ENCODE measurements around the gene BMI1. TPM values are rescaled to one million over a fixed set of nuclear protein-coding genes. Genes with fewer than 3 reads are reported as not detected.

Gene BMI1
- total RNA-seq, 2 donors from 2014 or later, result 55.9 to 79.4 TPM

DNA sequence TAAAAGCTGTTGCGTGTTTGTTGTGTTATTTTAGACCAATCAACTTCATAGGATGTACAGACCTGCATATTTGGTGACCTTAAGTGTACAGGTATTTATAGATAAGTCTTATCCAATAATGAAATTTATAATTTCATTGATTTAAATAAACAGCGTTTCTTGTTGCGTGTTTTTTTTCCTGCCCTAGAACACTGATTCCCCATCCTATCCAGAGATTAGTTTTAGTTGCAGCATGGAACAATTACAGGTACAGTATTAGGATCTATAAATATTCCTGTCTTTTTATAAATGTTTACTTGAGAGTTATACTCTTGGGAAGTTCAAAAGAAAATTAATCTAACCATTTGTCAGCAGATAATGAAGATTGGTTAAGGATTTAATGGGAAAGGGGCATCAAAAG is 2.1 kb upstream of the BMI1 start:
- no peaks in the 10 kb centered on the region for H3K27me3 ChIP-seq (replicated peaks; ENCODE audit: insufficient read depth)
- peaks cover 23 to 49% of the 10 kb centered on the region in 2 donors for H3K4me1 ChIP-seq (ENCODE audit: control insufficient read depth in 1 of 2, low read depth in 2 of 2)
- H3K9me3 ChIP-seq, result no peaks in the 10 kb centered on the region
- TF ChIP-seq, protein P1, sequence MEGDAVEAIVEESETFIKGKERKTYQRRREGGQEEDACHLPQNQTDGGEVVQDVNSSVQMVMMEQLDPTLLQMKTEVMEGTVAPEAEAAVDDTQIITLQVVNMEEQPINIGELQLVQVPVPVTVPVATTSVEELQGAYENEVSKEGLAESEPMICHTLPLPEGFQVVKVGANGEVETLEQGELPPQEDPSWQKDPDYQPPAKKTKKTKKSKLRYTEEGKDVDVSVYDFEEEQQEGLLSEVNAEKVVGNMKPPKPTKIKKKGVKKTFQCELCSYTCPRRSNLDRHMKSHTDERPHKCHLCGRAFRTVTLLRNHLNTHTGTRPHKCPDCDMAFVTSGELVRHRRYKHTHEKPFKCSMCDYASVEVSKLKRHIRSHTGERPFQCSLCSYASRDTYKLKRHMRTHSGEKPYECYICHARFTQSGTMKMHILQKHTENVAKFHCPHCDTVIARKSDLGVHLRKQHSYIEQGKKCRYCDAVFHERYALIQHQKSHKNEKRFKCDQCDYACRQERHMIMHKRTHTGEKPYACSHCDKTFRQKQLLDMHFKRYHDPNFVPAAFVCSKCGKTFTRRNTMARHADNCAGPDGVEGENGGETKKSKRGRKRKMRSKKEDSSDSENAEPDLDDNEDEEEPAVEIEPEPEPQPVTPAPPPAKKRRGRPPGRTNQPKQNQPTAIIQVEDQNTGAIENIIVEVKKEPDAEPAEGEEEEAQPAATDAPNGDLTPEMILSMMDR (IDR thresholded peaks at IDR 0.05), result no peak
- no peak overlapping the region for H3K27ac ChIP-seq
- no peaks in the 10 kb centered on the region for H3K36me3 ChIP-seq
- DNase-seq (ENCODE audit: low spot score) (no peak), ATAC-seq (ENCODE audit: insufficient number of reproducible peaks, low FRiP score, low read depth) (no peak)
- H3K4me3 ChIP-seq, result no peak overlapping the region

DNA sequence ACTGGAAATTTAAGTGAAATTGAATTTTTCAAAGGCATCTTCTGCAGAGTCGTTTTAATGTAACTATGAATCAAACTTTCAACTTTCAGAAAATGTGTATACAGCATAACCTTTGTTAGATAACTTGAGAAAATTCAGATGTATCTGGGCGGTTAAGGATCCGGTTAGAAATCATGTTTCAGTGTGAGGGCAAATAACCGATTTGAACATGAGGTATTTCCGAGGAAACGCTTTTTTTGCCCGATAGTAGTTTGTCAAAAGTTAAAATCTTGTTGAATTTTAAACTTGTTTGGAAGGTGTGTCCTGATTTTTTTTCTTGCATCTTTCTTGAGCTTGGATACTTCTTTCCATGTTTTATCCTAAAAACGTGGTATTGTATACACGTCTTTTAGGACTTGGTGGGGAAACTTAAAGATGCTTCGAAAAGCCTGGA is 1.3 kb upstream of the BMI1 start:
- peak overlapping the region; percentile 65 for H3K4me3 ChIP-seq

DNA sequence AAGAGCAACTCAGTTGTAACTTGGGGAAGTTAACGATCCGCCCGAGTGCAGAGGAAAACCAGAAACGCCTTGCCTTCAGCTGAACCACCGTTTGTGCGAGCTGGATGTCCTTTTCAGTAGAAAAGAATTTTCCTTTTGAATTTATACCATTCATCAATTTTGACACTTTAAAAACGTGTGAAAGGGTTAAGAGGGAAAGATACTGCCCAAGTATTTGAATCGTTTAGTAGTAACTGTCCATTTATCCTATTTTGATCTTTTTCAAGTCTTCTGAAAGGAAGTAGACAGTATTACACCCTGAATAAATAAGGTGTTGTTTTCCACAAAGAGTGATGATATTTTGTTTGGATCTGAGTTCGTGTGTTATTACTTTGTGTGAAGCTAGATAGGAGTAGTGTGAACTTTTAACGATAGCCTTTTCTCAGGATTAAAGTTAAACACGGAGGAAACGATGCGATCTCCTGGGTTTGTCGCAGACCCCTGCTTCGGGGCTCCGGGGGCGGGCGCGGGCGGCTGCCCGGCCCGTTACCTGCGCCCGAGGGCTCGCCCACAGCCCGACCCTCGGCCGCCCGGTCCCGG is 830 bp upstream of the BMI1 start:
- ATAC-seq (ENCODE audit: insufficient number of reproducible peaks, low FRiP score, low read depth) (no peak), DNase-seq (ENCODE audit: low spot score) (no peak)
- Histone ChIP-seq H3K4me1 (ENCODE audit: control insufficient read depth in 1 of 2, low read depth in 2 of 2) (peaks cover 27 to 58% of the 10 kb centered on the region in 2 donors), H3K27me3 (replicated peaks; ENCODE audit: insufficient read depth) (no peaks in the 10 kb centered on the region), H3K9me3 (no peaks in the 10 kb centered on the region), H3K36me3 (no peaks in the 10 kb centered on the region), H3K4me3 (peak overlapping the region; percentile 65), H3K27ac (peak overlapping the region; percentile 60 to 78)
- TF ChIP-seq, protein P1 (IDR thresholded peaks at IDR 0.05), result no peak

More for the DNA sequence above, 1.3 kb upstream of the BMI1 start:
- Histone ChIP-seq H3K9me3 (no peaks in the 10 kb centered on the region), H3K4me1 (ENCODE audit: control insufficient read depth in 1 of 2, low read depth in 2 of 2) (peaks cover 23 to 57% of the 10 kb centered on the region in 2 donors), H3K36me3 (no peaks in the 10 kb centered on the region), H3K27me3 (replicated peaks; ENCODE audit: insufficient read depth) (no peaks in the 10 kb centered on the region), H3K27ac (peak overlapping the region in 1 of 2 donors; percentile 60)
- ATAC-seq (ENCODE audit: insufficient number of reproducible peaks, low FRiP score, low read depth), result no peak
- DNase-seq (ENCODE audit: low spot score), result no peak
- TF ChIP-seq, protein P1 (IDR thresholded peaks at IDR 0.05), result no peak

DNA sequence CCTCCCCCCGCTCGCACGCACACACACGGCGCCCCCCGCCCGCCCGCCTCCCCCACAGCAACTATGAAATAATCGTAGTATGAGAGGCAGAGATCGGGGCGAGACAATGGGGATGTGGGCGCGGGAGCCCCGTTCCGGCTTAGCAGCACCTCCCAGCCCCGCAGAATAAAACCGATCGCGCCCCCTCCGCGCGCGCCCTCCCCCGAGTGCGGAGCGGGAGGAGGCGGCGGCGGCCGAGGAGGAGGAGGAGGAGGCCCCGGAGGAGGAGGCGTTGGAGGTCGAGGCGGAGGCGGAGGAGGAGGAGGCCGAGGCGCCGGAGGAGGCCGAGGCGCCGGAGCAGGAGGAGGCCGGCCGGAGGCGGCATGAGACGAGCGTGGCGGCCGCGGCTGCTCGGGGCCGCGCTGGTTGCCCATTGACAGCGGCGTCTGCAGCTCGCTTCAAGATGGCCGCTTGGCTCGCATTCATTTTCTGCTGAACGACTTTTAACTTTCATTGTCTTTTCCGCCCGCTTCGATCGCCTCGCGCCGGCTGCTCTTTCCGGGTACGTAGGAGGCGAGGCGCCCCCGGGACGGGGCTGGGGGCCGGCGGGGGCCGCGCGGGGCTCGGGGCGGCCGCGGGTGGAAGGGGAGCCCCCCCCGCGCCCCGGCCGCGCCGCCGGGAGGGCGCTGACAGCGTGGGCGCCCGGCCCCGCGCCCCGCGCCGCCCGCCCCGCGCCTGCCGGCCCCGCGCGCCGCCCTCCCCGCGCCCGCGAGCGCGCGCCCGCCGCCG is 441 bp downstream of the BMI1 start:
- TF ChIP-seq, protein P1 (IDR thresholded peaks at IDR 0.05), result no peak
- no peak for ATAC-seq (ENCODE audit: insufficient number of reproducible peaks, low FRiP score, low read depth)
- H3K4me3 ChIP-seq, result peak overlapping the region; percentile 98

DNA sequence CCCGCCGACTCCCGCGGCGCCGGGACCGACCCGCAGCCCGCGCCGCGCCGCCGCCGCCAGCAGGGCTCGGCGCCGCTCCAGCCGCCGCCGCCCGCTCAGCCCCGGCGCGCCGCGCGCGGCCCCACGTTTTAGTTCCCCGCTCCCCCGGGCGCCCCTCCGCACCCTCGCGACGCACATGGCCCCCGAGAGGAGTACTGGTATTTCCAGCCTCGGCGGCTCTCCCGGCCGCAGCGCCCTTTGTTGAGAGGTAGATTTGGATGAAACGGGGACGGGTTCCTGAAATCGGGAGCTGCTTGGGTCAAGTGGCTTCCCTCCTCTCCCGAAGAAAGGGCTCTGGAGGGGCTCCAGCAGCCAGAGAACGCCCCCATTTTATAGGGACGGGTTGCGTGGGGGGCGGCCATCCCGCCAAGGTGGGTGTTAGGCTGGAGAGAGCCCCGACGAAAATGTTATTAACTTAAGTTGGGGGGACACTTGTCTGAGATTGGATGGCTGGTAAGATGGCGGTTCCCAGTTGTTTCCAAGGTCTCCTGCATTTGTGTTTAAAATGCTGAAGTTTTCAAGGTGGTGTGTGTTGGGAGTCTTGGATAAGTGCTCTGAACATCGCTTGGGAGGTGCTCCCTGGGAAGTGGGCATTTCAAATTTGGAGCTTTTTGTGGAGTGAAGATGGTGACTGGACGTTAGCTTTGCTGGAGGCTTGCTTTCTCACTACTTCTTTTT is 1.2 kb downstream of the BMI1 start:
- Histone ChIP-seq H3K4me1 (ENCODE audit: control insufficient read depth in 1 of 2, low read depth in 2 of 2) (peaks cover 25 to 56% of the 10 kb centered on the region in 2 donors), H3K9me3 (no peaks in the 10 kb centered on the region), H3K36me3 (no peaks in the 10 kb centered on the region), H3K27me3 (replicated peaks; ENCODE audit: insufficient read depth) (no peaks in the 10 kb centered on the region), H3K4me3 (peak overlapping the region; percentile 88), H3K27ac (no peak overlapping the region)
- TF ChIP-seq, protein P1 (IDR thresholded peaks at IDR 0.05), result no peak
- no peak for ATAC-seq (ENCODE audit: insufficient number of reproducible peaks, low FRiP score, low read depth)
- no peak for DNase-seq (ENCODE audit: low spot score)

More for the DNA sequence above, 441 bp downstream of the BMI1 start:
- Histone ChIP-seq H3K9me3 (no peaks in the 10 kb centered on the region), H3K27ac (peak overlapping the region; percentile 90 to 92), H3K36me3 (no peaks in the 10 kb centered on the region), H3K4me1 (ENCODE audit: control insufficient read depth in 1 of 2, low read depth in 2 of 2) (peaks cover 27 to 56% of the 10 kb centered on the region in 2 donors), H3K27me3 (replicated peaks; ENCODE audit: insufficient read depth) (no peaks in the 10 kb centered on the region)
- no peak for DNase-seq (ENCODE audit: low spot score)

All from thoracic aorta (tissue), 2 donors.